Heart left ventricle (tissue), 16 donors: ENCODE data around the gene ACSF3. TPM values are rescaled to one million over a fixed set of nuclear protein-coding genes. Genes with fewer than 3 reads are reported as not detected.

Source experiments
- ATAC-seq, 4 donors: fragments of 200-7000 bp; cut with Tn5 transposase; one replicate each; pipeline ENCODE4 v1.9.1; 2020 to 2022; ENCODE audit warnings: moderate library complexity in 4 of 4, mild to moderate bottlenecking in 3 of 4, moderate number of reproducible peaks in 1 of 4
- DNase-seq, 5 donors: peaks; one replicate each; pipeline ENCODE4 v3.0.0-alpha.2; 2020
- H3K27ac ChIP-seq, 12 donors: fragments of 200-600 bp; sonication (generic) in 4 of 12; one replicate each; pipeline versions ENCODE4 v1.5.0 to v1.8.0; 2016 to 2022; ENCODE audit warnings: mild to moderate bottlenecking in 2 of 12
- H3K27me3 ChIP-seq, 9 donors: fragments of 200-600 bp; sonication (generic) in 2 of 9; one replicate each; pipeline versions ENCODE4 v1.5.1 to v1.8.0; 2016 to 2022; ENCODE audit warnings: mild to moderate bottlenecking in 3 of 9
- H3K36me3 ChIP-seq, 9 donors: fragments of 200-600 bp; sonication (generic) in 2 of 9; one replicate each; pipeline versions ENCODE4 v1.5.0 to v1.8.0; 2018 to 2022; ENCODE audit warnings: mild to moderate bottlenecking in 2 of 9
- H3K4me1 ChIP-seq, 12 donors: fragments of 200-600 bp; sonication (generic) in 4 of 12; one replicate each; pipeline versions ENCODE4 v1.5.0 to v1.8.0; 2016 to 2022; ENCODE audit warnings: mild to moderate bottlenecking in 3 of 12
- H3K4me3 ChIP-seq, 12 donors: fragments of 200-600 bp; sonication (generic) in 4 of 12; one replicate each; pipeline versions ENCODE4 v1.5.0 to v1.8.0; 2017 to 2022; ENCODE audit warnings: mild to moderate bottlenecking in 9 of 12, moderate library complexity in 4 of 12
- H3K9me3 ChIP-seq, 12 donors: fragments of 200-600 bp; sonication (generic) in 4 of 12; one replicate each; pipeline versions ENCODE4 v1.5.0 to v1.8.0; 2016 to 2022; ENCODE audit warnings: mild to moderate bottlenecking in 1 of 12
- POLR2A ChIP-seq, 2 donors: fragments of 450-650 bp; IDR thresholded peaks; one replicate each; pipeline ENCODE4 v1.6.1; 2017; ENCODE audit warnings: antibody characterized with exemption in 2 of 2, mild to moderate bottlenecking in 2 of 2, moderate library complexity in 2 of 2
- WGBS, 4 donors: extraction: QIAGEN DNeasy Blood & Tissue Kit in 2 of 4; methylation state at CpG; one replicate each; pipeline versions ENCODE4 v1.1.5 to v1.1.7; 2013 to 2018; 5-methylcytosine and 5-hydroxymethylcytosine counted together
- intact Hi-C, 10 donors: fragments of 100-400 bp; cut with DNase I; formaldehyde crosslinking; loops; one replicate each; pipeline versions ENCODE4 v1.11.1 to v1.14.2; 2022
- polyA plus RNA-seq, 2 donors: library from polyadenylated mRNA; stranded (reverse); fragments of 200-250 nt; gene quantifications; one replicate each; pipeline ENCODE4 v1.2.3, GENCODE V29; 2013
- total RNA-seq, 9 donors: library from RNA; depleted of rRNA in 2 of 9; stranded (reverse); fragments of >200 nt in 2 of 9; fragmentation: NEBNext Ultra II Directional in 3 of 9; extraction: Animal tissue kit (Norgen Biotek cat#: 25700) in 3 of 9; gene quantifications; one replicate each; pipeline versions ENCODE4 v1.1.0 to v1.2.4, GENCODE V29; 2016 to 2023
- TF ChIP-seq, protein P1 (sequence below), 12 donors: fragments of 200-600 bp; sonication (generic) in 4 of 12; IDR thresholded peaks; one replicate each; pipeline versions ENCODE4 v1.5.0 to v1.8.0; 2018 to 2022; ENCODE audit warnings: antibody characterized with exemption in 12 of 12, mild to moderate bottlenecking in 5 of 12
- donor health status: ischemic (EF 13 %, LVEDD 7.1; RV severe dilation, severe dysfunction).
- donor health status: healthy with polysubstance abuse.
- donor health status: DM: no; HTN: yes; CAD: no.
- donor health status: DM: no; HTN: no; CAD: no.
- donor health status: ischemic (EF 25% LVEDD 6.9; RV normal size, moderate dysfunction).
- donor health status: ischemic (EF 25% LVEDD 5.7; RV mildly dilated, moderate dysfunction).
- donor health status: healthy.
- donor health status: DM: yes; HTN: yes; CAD: no.
- donor health status: ischemic (EF 35%, LVEDD 5.7; RV mildly dilated, moderate dysfunction).
- donor health status: nonischemic (EF 11% LVEDD 7.7; RV severe dilation, severe dysfunction).
- donor health status: DM: yes; HTN: yes; CAD: no.
- donor health status: PGD.
- donor health status: ischemic (EF 29% LVEDD 5.4; RV normal size, mild dysfunction).
- donor health status: nonischemic (EF 23%, LVEDD 6.1; RV moderate dilation, normal function).

ACSF3 gene
- total and polyA plus RNA-seq, 11 donors = 10.3 to 26.3 (median 19.3) TPM

DNA sequence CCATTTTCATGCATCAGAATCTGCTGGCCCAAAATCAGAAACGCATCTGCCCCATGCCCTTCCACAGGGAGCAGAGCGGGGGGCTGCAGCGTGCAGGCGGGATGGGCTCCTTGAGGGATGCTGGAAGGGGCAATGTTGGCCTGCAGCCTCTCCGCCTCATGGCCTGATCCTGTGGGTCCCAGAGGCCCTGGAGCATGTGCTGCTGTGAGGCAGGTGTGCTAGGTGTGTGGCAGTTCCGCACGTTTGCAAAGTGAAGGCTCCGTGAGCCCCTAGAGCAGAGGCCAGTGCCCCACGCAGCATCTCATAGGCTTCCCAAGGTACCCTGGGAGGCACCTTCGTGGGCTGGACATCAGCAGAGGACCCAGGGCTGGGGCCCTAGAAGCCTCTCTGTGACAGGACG, 41.5 kb downstream of the ACSF3 start:
- 93 to 97% (median 96%) methylated on average over 10 to 11 of the region's 11 CpGs for WGBS, 4 donors
- peaks cover 0 to 60% (median 40%) of the 10 kb centered on the region in 9 donors for H3K36me3 ChIP-seq
- H3K27me3 ChIP-seq = no peaks in the 10 kb centered on the region
- TF ChIP-seq POLR2A (IDR thresholded peaks at IDR 0.05) = no peak
- TF ChIP-seq, protein P1, sequence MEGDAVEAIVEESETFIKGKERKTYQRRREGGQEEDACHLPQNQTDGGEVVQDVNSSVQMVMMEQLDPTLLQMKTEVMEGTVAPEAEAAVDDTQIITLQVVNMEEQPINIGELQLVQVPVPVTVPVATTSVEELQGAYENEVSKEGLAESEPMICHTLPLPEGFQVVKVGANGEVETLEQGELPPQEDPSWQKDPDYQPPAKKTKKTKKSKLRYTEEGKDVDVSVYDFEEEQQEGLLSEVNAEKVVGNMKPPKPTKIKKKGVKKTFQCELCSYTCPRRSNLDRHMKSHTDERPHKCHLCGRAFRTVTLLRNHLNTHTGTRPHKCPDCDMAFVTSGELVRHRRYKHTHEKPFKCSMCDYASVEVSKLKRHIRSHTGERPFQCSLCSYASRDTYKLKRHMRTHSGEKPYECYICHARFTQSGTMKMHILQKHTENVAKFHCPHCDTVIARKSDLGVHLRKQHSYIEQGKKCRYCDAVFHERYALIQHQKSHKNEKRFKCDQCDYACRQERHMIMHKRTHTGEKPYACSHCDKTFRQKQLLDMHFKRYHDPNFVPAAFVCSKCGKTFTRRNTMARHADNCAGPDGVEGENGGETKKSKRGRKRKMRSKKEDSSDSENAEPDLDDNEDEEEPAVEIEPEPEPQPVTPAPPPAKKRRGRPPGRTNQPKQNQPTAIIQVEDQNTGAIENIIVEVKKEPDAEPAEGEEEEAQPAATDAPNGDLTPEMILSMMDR (IDR thresholded peaks at IDR 0.05) = no peak
- H3K4me3 ChIP-seq = no peak overlapping the region
- intact Hi-C loops = no loop called here
- H3K9me3 ChIP-seq = peaks cover 0 to 6% (median 0%) of the 10 kb centered on the region in 12 donors
- ATAC-seq (no peak), DNase-seq (peak in 2 of 5 donors; percentile 4 to 38)
- H3K27ac ChIP-seq = no peak overlapping the region
- no peaks in the 10 kb centered on the region for H3K4me1 ChIP-seq

DNA sequence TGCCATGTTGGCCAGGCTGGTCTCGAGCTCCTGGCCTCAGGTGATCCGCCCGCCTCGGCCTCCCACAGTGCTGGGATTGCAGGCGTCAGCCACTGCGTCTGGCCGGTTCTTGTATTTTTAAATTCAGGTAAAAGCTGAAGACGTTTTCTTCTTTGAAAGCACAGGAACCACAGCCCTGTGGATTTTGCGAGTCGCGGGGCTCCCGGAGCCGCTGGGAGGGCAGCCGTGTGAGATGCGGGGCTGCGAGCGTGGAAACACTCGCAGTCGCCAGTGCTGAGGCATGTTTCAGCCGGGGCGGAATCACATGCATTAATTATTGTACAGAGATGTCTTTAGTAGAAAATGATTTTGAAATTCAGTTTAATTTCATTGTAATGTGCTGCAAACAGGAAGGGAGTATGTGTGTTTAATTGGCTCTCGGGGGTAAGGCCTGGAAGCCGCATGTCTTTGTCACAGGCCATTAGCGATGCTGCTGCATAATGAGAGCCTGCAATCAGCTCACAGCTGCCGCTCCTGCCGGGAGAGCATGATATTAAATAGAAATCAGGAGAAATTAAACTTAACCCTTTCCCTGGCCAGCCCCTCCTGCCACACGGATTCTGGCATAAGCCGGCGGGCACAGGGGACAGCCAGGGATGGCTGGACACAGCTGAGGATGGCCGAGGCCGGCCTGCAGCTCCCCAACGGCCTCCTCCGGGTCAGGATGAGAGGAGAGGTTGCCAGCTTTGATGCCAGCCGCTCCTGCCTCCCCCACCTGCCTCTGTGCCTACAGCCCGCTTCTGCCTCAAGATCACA, 42.5 kb downstream of the ACSF3 start:
- no peaks in the 10 kb centered on the region for H3K9me3 ChIP-seq
- intact Hi-C loops = no loop called here
- peak in 3 of 5 donors; percentile 4 to 38 (median 15) for DNase-seq
- H3K4me3 ChIP-seq = no peak overlapping the region
- TF ChIP-seq, protein P1 (IDR thresholded peaks at IDR 0.05) = no peak
- TF ChIP-seq POLR2A (IDR thresholded peaks at IDR 0.05) = no peak
- H3K27ac ChIP-seq = no peak overlapping the region
- ATAC-seq = no peak
- WGBS, 4 donors = 92 to 95% (median 93%) methylated on average over 35 of the region's 35 CpGs
- H3K27me3 ChIP-seq = no peaks in the 10 kb centered on the region
- no peaks in the 10 kb centered on the region for H3K4me1 ChIP-seq
- H3K36me3 ChIP-seq = peaks cover 0 to 70% (median 46%) of the 10 kb centered on the region in 9 donors

DNA sequence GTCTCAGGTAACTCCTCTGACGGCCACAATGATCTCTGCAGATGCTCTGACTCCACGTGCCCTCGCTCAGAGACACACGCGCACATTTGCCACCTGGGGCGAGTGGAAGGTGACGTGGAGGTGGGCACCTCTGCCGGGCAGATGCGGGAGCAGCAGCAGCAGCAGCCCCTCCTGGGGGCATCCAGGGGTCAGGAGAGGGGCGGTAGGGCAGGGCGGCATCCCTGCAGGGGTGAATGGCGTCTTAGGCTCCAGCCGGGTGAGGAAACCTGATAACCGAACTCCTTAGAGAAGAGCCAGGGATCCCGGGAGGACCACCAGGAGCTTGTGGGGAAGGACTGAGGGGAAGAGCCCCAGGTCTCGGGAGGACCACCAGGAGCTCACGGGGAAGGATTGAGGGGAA, 43.3 kb downstream of the ACSF3 start:
- Histone ChIP-seq H3K27me3 (no peaks in the 10 kb centered on the region), H3K36me3 (peaks cover 0 to 72% (median 50%) of the 10 kb centered on the region in 9 donors), H3K9me3 (no peaks in the 10 kb centered on the region), H3K27ac (no peak overlapping the region), H3K4me3 (no peak overlapping the region), H3K4me1 (no peaks in the 10 kb centered on the region)
- intact Hi-C loops = no loop called here
- 95 to 97% (median 96%) methylated on average over 16 to 17 of the region's 17 CpGs for WGBS, 4 donors
- ATAC-seq = no peak
- DNase-seq = peak in 1 of 5 donors; percentile 40
- TF ChIP-seq, protein P1 (IDR thresholded peaks at IDR 0.05) = no peak
- TF ChIP-seq POLR2A (IDR thresholded peaks at IDR 0.05) = no peak

DNA sequence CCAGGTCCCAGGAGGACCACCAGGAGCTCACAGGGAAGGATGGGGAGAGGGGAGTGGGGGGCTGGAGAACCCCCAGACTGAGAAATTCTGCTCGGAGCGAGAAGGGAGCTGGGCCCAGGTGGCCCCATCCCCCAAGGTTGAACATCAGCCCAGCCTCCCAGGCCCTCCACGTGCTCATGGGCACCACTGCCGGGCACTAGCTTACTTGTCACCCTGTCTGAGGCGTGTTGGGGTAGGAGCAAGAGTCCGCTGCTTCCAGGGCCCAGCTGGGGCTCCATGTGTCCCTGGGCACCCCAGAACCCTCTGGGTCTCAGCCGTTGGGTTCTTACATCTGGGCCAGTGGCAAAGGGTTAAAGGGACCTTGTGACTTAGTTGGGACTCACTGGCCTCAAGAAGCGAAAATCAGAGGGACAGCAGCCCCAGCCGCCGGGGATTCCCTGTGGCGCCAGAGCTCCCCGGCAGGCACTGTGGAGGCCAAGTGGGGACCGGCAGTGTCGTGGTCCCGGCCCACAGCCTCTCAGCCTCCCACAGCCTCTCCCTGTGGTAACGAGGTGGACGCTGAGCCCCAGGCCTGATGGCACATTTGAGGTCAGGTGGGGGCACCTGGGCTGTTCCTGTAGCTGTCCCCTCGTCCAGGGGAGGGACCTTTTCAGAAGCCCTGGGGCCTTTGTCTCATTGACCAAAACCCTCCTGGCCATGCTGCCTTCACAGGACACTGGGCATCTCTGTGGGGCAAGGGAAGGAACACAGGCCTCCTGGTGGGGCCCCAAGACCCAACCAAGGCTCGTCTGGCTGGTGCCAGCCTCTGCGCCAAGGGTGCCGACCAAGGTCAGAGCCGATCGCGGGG, 44.2 kb downstream of the ACSF3 start:
- DNase-seq = peak in 2 of 5 donors; percentile 12 to 49
- H3K36me3 ChIP-seq = peaks cover 0 to 75% (median 51%) of the 10 kb centered on the region in 9 donors
- H3K27ac ChIP-seq = no peak overlapping the region
- WGBS, 4 donors = 88 to 93% (median 93%) methylated on average over 22 to 24 of the region's 24 CpGs
- TF ChIP-seq POLR2A (IDR thresholded peaks at IDR 0.05) = no peak
- TF ChIP-seq, protein P1 (IDR thresholded peaks at IDR 0.05) = no peak
- no peaks in the 10 kb centered on the region for H3K27me3 ChIP-seq
- intact Hi-C loops = no loop called here
- no peak for ATAC-seq
- H3K4me1 ChIP-seq = no peaks in the 10 kb centered on the region
- no peak overlapping the region for H3K4me3 ChIP-seq
- H3K9me3 ChIP-seq = no peaks in the 10 kb centered on the region
